ENCODE data around the gene PITX1.

The PITX1 gene

GRCh38 chr5:135028791-135029476 lies 5.1 kb downstream of the PITX1 start:
- Histone ChIP-seq H3K27me3 (ENCODE audit: insufficient read depth, low read depth, severe bottlenecking) (no peaks in the 10 kb centered on the region), H3K4me3 (ENCODE audit: low read depth, low read length) (no peak overlapping the region), H3K9me3 (ENCODE audit: severe bottlenecking) (no peaks in the 10 kb centered on the region), H3K36me3 (peaks cover 50% of the 10 kb centered on the region), H3K27ac (no peak overlapping the region; the same call in 1 of the 2 replicates)
- no peak for TF ChIP-seq CTCF (IDR thresholded peaks at IDR 0.05; ENCODE audit: low read depth, low read length)
- DNase-seq = no peak

GRCh38 chr5:135027697-135028615 lies 6.1 kb downstream of the PITX1 start:
- Histone ChIP-seq H3K9me3 (ENCODE audit: severe bottlenecking) (no peaks in the 10 kb centered on the region), H3K27ac (no peak overlapping the region), H3K36me3 (peaks cover 50% of the 10 kb centered on the region), H3K4me3 (ENCODE audit: low read depth, low read length) (no peak overlapping the region), H3K27me3 (ENCODE audit: insufficient read depth, low read depth, severe bottlenecking) (no peaks in the 10 kb centered on the region)
- no peak for DNase-seq
- no peak for TF ChIP-seq CTCF (IDR thresholded peaks at IDR 0.05; ENCODE audit: low read depth, low read length)

GRCh38 chr5:135027266-135027696 lies 6.7 kb downstream of the PITX1 start:
- no peak for DNase-seq

GRCh38 chr5:135026645-135027265 lies 7.3 kb downstream of the PITX1 start:
- H3K27me3 ChIP-seq (ENCODE audit: insufficient read depth, low read depth, severe bottlenecking) = no peaks in the 10 kb centered on the region
- no peak overlapping the region for H3K4me3 ChIP-seq (ENCODE audit: low read depth, low read length)
- no peaks in the 10 kb centered on the region for H3K9me3 ChIP-seq (ENCODE audit: severe bottlenecking)

More at GRCh38 chr5:135027266-135027696, 6.7 kb downstream of the PITX1 start:
- TF ChIP-seq CTCF (IDR thresholded peaks at IDR 0.05; ENCODE audit: low read depth, low read length) = no peak
- H3K36me3 ChIP-seq = peaks cover 50% of the 10 kb centered on the region
- no peaks in the 10 kb centered on the region for H3K27me3 ChIP-seq (ENCODE audit: insufficient read depth, low read depth, severe bottlenecking)
- no peaks in the 10 kb centered on the region for H3K9me3 ChIP-seq (ENCODE audit: severe bottlenecking)
- no peak overlapping the region for H3K27ac ChIP-seq
- no peak overlapping the region for H3K4me3 ChIP-seq (ENCODE audit: low read depth, low read length)

More at GRCh38 chr5:135026645-135027265, 7.3 kb downstream of the PITX1 start:
- no peak for DNase-seq
- TF ChIP-seq CTCF (IDR thresholded peaks at IDR 0.05; ENCODE audit: low read depth, low read length) = peak; percentile 10; the same call in 1 of the 2 replicates
- H3K36me3 ChIP-seq = peaks cover 50% of the 10 kb centered on the region
- no peak overlapping the region for H3K27ac ChIP-seq

Measured in WERI-Rb-1 (cell line).